Activated CD4-positive, alpha-beta T cell treated with anti-CD3 and anti-CD28 coated beads for 36 hours (primary cell): ENCODE measurements around the gene EIF4EBP2. TPM values are rescaled to one million over a fixed set of nuclear protein-coding genes. Genes with fewer than 3 reads are reported as not detected.

Experiments
- ATAC-seq: fragments of 200-7000 bp; cut with Tn5 transposase; one replicate; pipeline ENCODE4 v1.10.0; 2021; ENCODE audit warnings: mild to moderate bottlenecking, moderate library complexity
- CTCF ChIA-PET: fragments of 350-600 bp; sonication (Branson Sonifier 250); formaldehyde crosslinking; loops from one replicate; lab custom pipeline; 2021; ENCODE audit warnings: antibody characterized with exemption; lab: Charles Lee
- POLR2A ChIA-PET: fragments of 350-600 bp; sonication (Branson Sonifier 250); formaldehyde crosslinking; loops from one replicate; lab custom pipeline; 2021; ENCODE audit warnings: antibody characterized with exemption, inconsistent platforms; lab: Charles Lee
- DNase-seq: peaks from one replicate; pipeline ENCODE4 v3.0.0-alpha.2; 2020
- H3K27ac Mint-ChIP-seq: one replicate; pipeline ENCODE4 v1.8.0; 2021; ENCODE audit warnings: mixed read lengths
- H3K27me3 Mint-ChIP-seq: one replicate; pipeline ENCODE4 v1.8.0; 2021; ENCODE audit warnings: mixed read lengths
- H3K36me3 Mint-ChIP-seq: one replicate; pipeline ENCODE4 v1.8.0; 2021; ENCODE audit warnings: low read depth, mixed read lengths
- H3K4me1 Mint-ChIP-seq: one replicate; pipeline ENCODE4 v1.8.0; 2021; ENCODE audit warnings: mixed read lengths
- H3K4me3 Mint-ChIP-seq: one replicate; pipeline ENCODE4 v1.8.0; 2021; ENCODE audit warnings: mild to moderate bottlenecking, moderate library complexity, mixed read lengths
- H3K9me3 Mint-ChIP-seq: one replicate; pipeline ENCODE4 v1.8.0; 2021; ENCODE audit warnings: low read depth, mixed read lengths
- intact Hi-C, 2 experiments: fragments of 100-400 bp; cut with DNase I in 1 of 2; cut with micrococcal nuclease in 1 of 2; formaldehyde crosslinking; loops; one replicate each; pipeline versions ENCODE4 v1.14.2 to v1.15.1; 2022 to 2024; cut with DNase I, micrococcal nuclease
- total RNA-seq, 2 experiments: library from RNA; stranded (reverse); gene quantifications; one replicate each; pipeline ENCODE4 v1.2.3, GENCODE V29; 2021

The EIF4EBP2 gene
- total RNA-seq, 2 experiments from 2014 or later, result 24.4 to 27.7 TPM

- intact Hi-C loops, result no loop called here
- DNase-seq, result no peak
- no peak overlapping the region for H3K27ac Mint-ChIP-seq
- no peak for ATAC-seq
- no peaks in the 10 kb centered on the region for H3K27me3 Mint-ChIP-seq
- CTCF ChIA-PET, result interaction anchor here (0.6 to 1.3 kb wide), 8 partner anchors 12 to 367 kb away, joined by 3 to 4 read pairs (median 3); partner anchors contain the start of gene EIF4EBP2
- no peak overlapping the region for H3K4me3 Mint-ChIP-seq
- H3K9me3 Mint-ChIP-seq, result no peaks in the 10 kb centered on the region
- peaks cover 25% of the 10 kb centered on the region for H3K4me1 Mint-ChIP-seq
- peaks cover 5% of the 10 kb centered on the region for H3K36me3 Mint-ChIP-seq
- POLR2A ChIA-PET, result interaction anchor here (0.6 kb wide), 1 partner anchor 56 kb away, joined by 5 read pairs; no protein-coding TSS in a partner anchor
These were observed 26.8 kb downstream of the EIF4EBP2 start for GRCh38 chr10:70430493-70431445.

- Mint-ChIP-seq H3K4me1 (peaks cover 25% of the 10 kb centered on the region), H3K27ac (no peak overlapping the region), H3K9me3 (no peaks in the 10 kb centered on the region), H3K27me3 (no peaks in the 10 kb centered on the region), H3K36me3 (peaks cover 5% of the 10 kb centered on the region), H3K4me3 (no peak overlapping the region)
- CTCF ChIA-PET, result interaction anchor here (0.6 to 1.3 kb wide), 5 partner anchors 29 to 291 kb away, joined by 3 read pairs; no protein-coding TSS in a partner anchor
- no peak for ATAC-seq
- POLR2A ChIA-PET, result no interaction called here
- intact Hi-C loops, result no loop called here
- DNase-seq, result no peak
These were observed 28.2 kb downstream of the EIF4EBP2 start for GRCh38 chr10:70432101-70432500.

- CTCF ChIA-PET, result interaction anchor here (0.8 to 1.1 kb wide), 3 partner anchors 27 to 211 kb away, joined by 3 read pairs; no protein-coding TSS in a partner anchor
- H3K27ac Mint-ChIP-seq, result peak overlapping the region; percentile 38
- intact Hi-C loops, result no loop called here
- POLR2A ChIA-PET, result no interaction called here
- H3K4me3 Mint-ChIP-seq, result no peak overlapping the region
- H3K27me3 Mint-ChIP-seq, result no peaks in the 10 kb centered on the region
- H3K4me1 Mint-ChIP-seq, result peaks cover 25% of the 10 kb centered on the region
- no peak for DNase-seq
- H3K9me3 Mint-ChIP-seq, result no peaks in the 10 kb centered on the region
- ATAC-seq, result no peak
- H3K36me3 Mint-ChIP-seq, result peaks cover 5% of the 10 kb centered on the region
These were observed 28.8 kb downstream of the EIF4EBP2 start for GRCh38 chr10:70432561-70433263.

GRCh38 chr10:70433581-70434280 lies 29.8 kb downstream of the EIF4EBP2 start:
- POLR2A ChIA-PET, result no interaction called here
- CTCF ChIA-PET, result interaction anchor here (1.0 kb wide), 1 partner anchor 28 kb away, joined by 3 read pairs; no protein-coding TSS in a partner anchor
- Mint-ChIP-seq H3K4me3 (no peak overlapping the region), H3K9me3 (no peaks in the 10 kb centered on the region), H3K27me3 (peaks cover 1% of the 10 kb centered on the region), H3K36me3 (peaks cover 2% of the 10 kb centered on the region), H3K27ac (no peak overlapping the region), H3K4me1 (peaks cover 25% of the 10 kb centered on the region)
- ATAC-seq (no peak), DNase-seq (no peak)
- intact Hi-C loops, result no loop called here

GRCh38 chr10:70435241-70436085 lies 31.5 kb downstream of the EIF4EBP2 start:
- POLR2A ChIA-PET, result no interaction called here
- Mint-ChIP-seq H3K9me3 (no peaks in the 10 kb centered on the region), H3K4me3 (no peak overlapping the region), H3K27me3 (peaks cover 12% of the 10 kb centered on the region), H3K36me3 (no peaks in the 10 kb centered on the region), H3K4me1 (peaks cover 27% of the 10 kb centered on the region), H3K27ac (no peak overlapping the region)
- CTCF ChIA-PET, result no interaction called here
- intact Hi-C loops, result no loop called here
- DNase-seq, result no peak
- ATAC-seq, result no peak

GRCh38 chr10:70437721-70438120 lies 33.8 kb downstream of the EIF4EBP2 start:
- CTCF ChIA-PET, result no interaction called here
- Mint-ChIP-seq H3K36me3 (peaks cover 2% of the 10 kb centered on the region), H3K27ac (no peak overlapping the region), H3K4me3 (no peak overlapping the region), H3K9me3 (no peaks in the 10 kb centered on the region), H3K27me3 (peaks cover 30% of the 10 kb centered on the region), H3K4me1 (peaks cover 23% of the 10 kb centered on the region)
- no peak for DNase-seq
- POLR2A ChIA-PET, result no interaction called here
- intact Hi-C loops, result no loop called here
- ATAC-seq, result no peak

GRCh38 chr10:70440296-70441160 lies 36.6 kb downstream of the EIF4EBP2 start:
- H3K27me3 Mint-ChIP-seq, result peaks cover 30% of the 10 kb centered on the region
- peak overlapping the region; percentile 36 for H3K4me3 Mint-ChIP-seq
- peak overlapping the region; percentile 5 for H3K27ac Mint-ChIP-seq
- DNase-seq (peak; percentile 46), ATAC-seq (peak; percentile 75)
- CTCF ChIA-PET, result interaction anchor here (0.7 to 1.4 kb wide), 2 partner anchors 40 to 325 kb away, joined by 3 to 4 read pairs; no protein-coding TSS in a partner anchor
- intact Hi-C loops, result no loop called here
- peaks cover 10% of the 10 kb centered on the region for H3K4me1 Mint-ChIP-seq
- POLR2A ChIA-PET, result no interaction called here
- H3K9me3 Mint-ChIP-seq, result no peaks in the 10 kb centered on the region
- peaks cover 2% of the 10 kb centered on the region for H3K36me3 Mint-ChIP-seq

GRCh38 chr10:70441161-70441894 lies 37.4 kb downstream of the EIF4EBP2 start, which contains the start of gene NODAL:
TSS of gene NODAL (minus strand) at chr10:70441681. CDS start at chr10:70441667, 14 bp downstream.
- DNase-seq (peak; percentile 33), ATAC-seq (peak; percentile 54)
- Mint-ChIP-seq H3K27me3 (peaks cover 30% of the 10 kb centered on the region), H3K36me3 (peaks cover 2% of the 10 kb centered on the region), H3K9me3 (no peaks in the 10 kb centered on the region), H3K4me3 (peak within 1 kb of the TSS; percentile 36), H3K4me1 (peaks cover 10% of the 10 kb centered on the region), H3K27ac (peak within 1 kb of the TSS; percentile 5)
- ChIA-PET CTCF (interaction anchor here (0.7 to 1.9 kb wide), 4 partner anchors 20 to 326 kb away, joined by 3 to 5 read pairs (median 4); no protein-coding TSS in a partner anchor), POLR2A (no interaction called here)
- intact Hi-C loops, result no loop called here

- Mint-ChIP-seq H3K4me1 (peaks cover 10% of the 10 kb centered on the region), H3K27me3 (peaks cover 30% of the 10 kb centered on the region), H3K9me3 (no peaks in the 10 kb centered on the region), H3K4me3 (no peak overlapping the region), H3K36me3 (peaks cover 2% of the 10 kb centered on the region), H3K27ac (no peak overlapping the region)
- DNase-seq (no peak), ATAC-seq (no peak)
- CTCF ChIA-PET, result interaction anchor here (0.6 to 1.9 kb wide), 5 partner anchors 12 to 326 kb away, joined by 3 to 5 read pairs (median 4); no protein-coding TSS in a partner anchor
- intact Hi-C loops, result no loop called here
- POLR2A ChIA-PET, result interaction anchor here (0.6 kb wide), 1 partner anchor 980 kb away, joined by 3 read pairs; no protein-coding TSS in a partner anchor
These were observed 38.0 kb downstream of the EIF4EBP2 start for GRCh38 chr10:70441895-70442309.
